GM20000 (cell line): ENCODE results near the gene VAV2.

Experiments
- DNase-seq: peaks from one replicate; pipeline ENCODE4 v3.0.0; 2012; ENCODE audit warnings: low spot score
- CTCF ChIP-seq: IDR thresholded peaks from 2 replicates; pipeline ENCODE4 v1.5.1; 2012; ENCODE audit warnings: mild to moderate bottlenecking, control low read depth; ENCODE audit errors: extremely low read depth, missing control alignments

The VAV2 gene

DNA sequence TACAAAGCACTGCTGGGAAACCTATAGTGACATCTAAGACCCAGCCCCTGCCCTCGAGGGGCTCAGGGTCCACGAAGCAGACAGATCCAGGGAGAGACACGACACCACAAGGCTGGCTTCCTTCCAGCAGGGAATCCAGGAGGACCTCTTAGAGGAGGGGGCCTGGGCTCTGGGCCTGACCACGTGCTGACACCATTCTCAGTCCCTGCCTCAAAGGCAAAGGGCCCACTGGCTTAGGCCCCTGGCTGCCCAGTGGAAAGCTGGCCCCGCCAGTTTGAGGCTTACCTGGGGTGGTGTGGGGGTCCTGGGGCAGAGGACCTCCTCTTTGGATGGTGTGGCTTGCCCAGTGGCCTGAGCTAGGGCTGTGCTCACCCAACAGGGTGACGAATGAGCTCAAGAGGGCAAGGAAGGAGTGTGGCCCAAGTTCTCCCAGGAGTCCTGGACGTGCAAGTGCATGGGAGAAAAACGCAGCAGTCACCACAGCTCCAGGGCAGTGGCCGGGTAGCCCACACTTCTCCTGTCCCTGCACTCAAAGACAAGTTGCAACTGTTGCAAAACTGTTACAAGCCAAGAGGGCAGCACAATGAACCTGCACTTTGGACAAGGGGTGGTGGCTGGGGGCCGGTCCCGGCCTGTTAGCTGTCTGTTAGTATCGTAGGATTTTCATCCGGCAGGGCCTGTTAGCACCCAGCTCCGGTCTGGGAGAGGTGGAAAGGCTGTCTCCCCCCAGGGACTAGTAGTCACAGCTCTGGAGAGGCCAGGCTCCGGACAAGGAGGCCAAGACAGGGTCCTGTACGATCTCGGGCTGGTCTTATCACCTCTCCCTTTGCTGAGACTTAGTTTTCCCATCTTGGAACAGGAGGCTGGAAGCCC is 252.5 kb downstream of the VAV2 start:
- no peak for DNase-seq
- TF ChIP-seq CTCF, result no peak

DNA sequence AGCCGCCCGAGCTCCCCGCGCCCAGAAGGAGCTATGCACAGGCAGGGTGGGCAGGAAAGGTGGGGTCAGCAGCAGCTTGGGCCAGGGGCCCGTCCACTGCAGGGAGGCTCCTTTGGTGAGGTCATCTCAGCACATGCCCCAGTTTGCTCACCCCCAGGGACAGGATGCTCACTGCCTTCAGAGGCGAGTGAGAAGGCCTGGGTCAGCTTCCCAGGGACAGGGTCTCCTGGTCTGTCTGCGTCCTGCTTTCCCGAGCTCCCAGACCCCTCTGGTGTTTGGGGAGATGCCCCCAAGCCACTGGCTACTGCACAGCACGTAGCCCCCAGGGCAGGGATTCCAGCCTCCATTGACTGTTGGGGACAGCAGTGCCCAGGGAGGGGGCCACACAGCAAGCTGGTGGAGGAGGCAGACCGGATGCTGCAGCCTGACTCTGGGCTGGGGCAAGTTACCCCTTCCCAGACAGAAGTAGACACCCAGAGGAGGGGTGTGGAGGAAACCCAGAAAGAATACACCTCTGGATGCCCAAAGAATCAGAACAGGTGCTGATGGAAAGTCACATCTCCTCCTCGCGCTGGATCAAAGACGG is 253.4 kb downstream of the VAV2 start:
- no peak for DNase-seq
- TF ChIP-seq CTCF, result no peak

GRCh38 chr9:133737774-133738639 is 254.1 kb downstream of the VAV2 start, which contains the start of gene SARDH:
Gene SARDH, minus strand, starts transcription at chr9:133738352. Its CDS starts 4,179 bp downstream, at chr9:133734173.
- DNase-seq, result peak; percentile 82

DNA sequence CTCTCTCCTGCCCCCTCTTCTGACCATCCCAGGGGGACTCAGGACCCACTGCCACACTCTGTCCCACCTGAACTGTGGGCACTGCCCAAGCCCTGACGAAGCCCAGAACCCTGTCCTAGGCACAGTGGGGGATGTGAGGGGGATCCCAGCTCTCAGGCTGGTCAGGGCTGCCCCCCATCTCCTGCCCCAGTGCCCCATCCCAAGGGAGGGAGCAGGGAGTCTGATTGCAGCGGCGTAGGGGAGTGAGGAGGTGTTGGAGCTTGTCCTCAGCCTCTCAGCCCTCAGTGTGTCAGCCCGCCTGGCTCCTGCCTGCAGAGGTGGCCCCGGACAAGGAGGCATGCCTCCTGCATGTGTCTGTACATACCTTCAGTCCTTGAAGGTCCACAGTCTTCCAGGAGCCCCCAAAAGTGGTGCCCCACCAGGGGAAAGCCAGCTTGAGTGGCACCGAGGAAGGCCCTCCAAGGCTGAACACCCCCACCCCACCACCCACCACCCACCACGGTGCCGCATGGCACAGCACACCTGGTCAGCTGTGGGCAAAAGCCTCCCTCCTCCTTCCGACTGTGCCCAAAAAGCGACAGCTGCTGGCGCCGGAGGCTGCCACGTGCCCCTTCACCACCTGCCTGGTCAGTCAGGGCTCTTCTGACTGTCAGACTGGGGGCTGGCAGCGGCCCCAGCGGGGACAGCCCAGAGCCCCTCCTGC is 254.9 kb downstream of the VAV2 start:
- TF ChIP-seq CTCF, result no peak
- no peak for DNase-seq

More at GRCh38 chr9:133737774-133738639, 254.1 kb downstream of the VAV2 start, which contains the start of gene SARDH:
- no peak for TF ChIP-seq CTCF

GRCh38 chr9:133735931-133736330 is 256.2 kb downstream of the VAV2 start:
- TF ChIP-seq CTCF, result no peak
- DNase-seq, result no peak

DNA sequence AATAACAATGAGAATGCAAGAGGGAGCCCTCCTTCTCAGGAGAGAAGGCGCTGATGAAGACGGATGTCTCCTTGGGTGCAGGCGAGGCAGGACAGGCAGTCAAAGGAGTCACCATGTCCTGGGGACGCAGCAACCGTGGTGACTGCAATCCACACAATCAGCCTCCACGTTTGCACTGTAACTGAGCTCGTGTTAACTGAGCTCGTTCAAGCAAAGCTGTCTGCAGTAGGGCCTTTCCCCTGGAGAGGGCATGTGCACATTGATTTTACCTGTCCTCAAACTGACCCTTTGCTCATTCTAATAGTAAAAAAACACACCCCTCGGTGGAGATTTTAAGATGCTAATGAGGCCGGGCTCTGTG is 256.7 kb downstream of the VAV2 start:
- no peak for TF ChIP-seq CTCF
- DNase-seq, result no peak
